HG03575 (cell line): ENCODE results near the gene ADGRD1.

Experiments
- ATAC-seq: cut with Tn5 transposase; IDR thresholded peaks from one replicate; pipeline ENCODE4 v1.9.1; 2021; ENCODE audit not compliant: unreplicated experiment, insufficient number of reproducible peaks, low FRiP score; ENCODE audit errors: extremely low read depth

Gene ADGRD1

GRCh38 chr12:131012279-131013069 is 58.8 kb downstream of the ADGRD1 start:
- ATAC-seq: no peak

GRCh38 chr12:131013118-131013517 is 59.4 kb downstream of the ADGRD1 start:
- no peak for ATAC-seq

GRCh38 chr12:131014343-131014742 is 60.6 kb downstream of the ADGRD1 start:
- no peak for ATAC-seq

- no peak for ATAC-seq
These were observed 62.1 kb downstream of the ADGRD1 start for GRCh38 chr12:131015581-131016337.

GRCh38 chr12:131017477-131017991 is 63.8 kb downstream of the ADGRD1 start:
- ATAC-seq: no peak

GRCh38 chr12:131018019-131018620 is 64.4 kb downstream of the ADGRD1 start:
- no peak for ATAC-seq

- ATAC-seq: no peak
These were observed 65.2 kb downstream of the ADGRD1 start for GRCh38 chr12:131018808-131019397.

GRCh38 chr12:131020326-131021153 is 66.8 kb downstream of the ADGRD1 start:
- ATAC-seq: no peak

- ATAC-seq: no peak
These were observed 67.4 kb downstream of the ADGRD1 start for GRCh38 chr12:131021154-131021541.

GRCh38 chr12:131024026-131024425 is 70.3 kb downstream of the ADGRD1 start:
- ATAC-seq: no peak

- ATAC-seq: no peak
These were observed 71.0 kb downstream of the ADGRD1 start for GRCh38 chr12:131024721-131025120.

GRCh38 chr12:131025234-131025633 is 71.5 kb downstream of the ADGRD1 start:
- ATAC-seq: no peak

GRCh38 chr12:131025939-131026702 is 72.4 kb downstream of the ADGRD1 start:
- no peak for ATAC-seq

GRCh38 chr12:131026754-131027153 is 73.0 kb downstream of the ADGRD1 start:
- no peak for ATAC-seq

GRCh38 chr12:131027264-131027663 is 73.6 kb downstream of the ADGRD1 start:
- no peak for ATAC-seq

GRCh38 chr12:131027876-131028586 is 74.3 kb downstream of the ADGRD1 start:
- ATAC-seq: no peak

- ATAC-seq: no peak
These were observed 75.1 kb downstream of the ADGRD1 start for GRCh38 chr12:131028587-131029338.
